ENCODE results near the gene TMEM82.
"Not testable (repeated sequence)": the region's sequence is repeated elsewhere in the genome, so short reads cannot be mapped to it uniquely, and the experiment has no call there.

Gene TMEM82

GRCh38 chr1:15742339-15742801, at the start of gene TMEM82:
Gene TMEM82 (plus strand): TSS chr1:15742499. CDS start chr1:15742560, 61 bp downstream.
- intact Hi-C loops (cut with DNase I), result no loop called here
- DNase-seq, result no peak

- DNase-seq, result no peak
- intact Hi-C loops (cut with DNase I), result no loop called here
Observed at GRCh38 chr1:15693371-15693770, 48.9 kb upstream of the TMEM82 start.

DNA sequence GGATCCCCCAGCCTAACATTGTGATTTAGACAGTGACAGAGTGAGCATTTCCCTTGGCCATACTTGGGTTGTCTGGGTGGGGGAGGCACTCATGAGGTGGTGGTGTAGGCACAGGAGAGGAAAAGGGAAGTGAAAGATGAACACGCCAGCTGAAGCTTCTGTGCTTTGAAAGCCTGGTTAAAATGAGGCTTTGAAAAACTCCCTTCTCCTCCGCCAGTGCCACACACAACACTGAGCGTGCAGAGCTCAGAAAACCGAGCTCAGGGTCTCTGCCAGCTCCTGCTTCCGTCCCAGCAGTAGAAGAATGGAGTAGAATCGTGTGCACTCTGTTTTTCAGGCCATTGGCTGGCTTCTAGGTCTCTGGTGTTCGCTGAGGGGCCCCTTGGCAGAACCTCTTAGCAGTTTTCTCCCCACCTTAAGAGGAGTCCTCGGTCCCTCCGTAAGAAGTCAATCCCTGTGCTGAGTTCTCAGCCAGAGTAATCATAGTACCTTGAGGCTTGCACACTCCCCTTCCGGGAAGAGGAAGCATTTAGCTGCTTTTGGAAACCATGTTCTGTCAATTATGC, 45.3 kb upstream of the TMEM82 start:
- intact Hi-C loops (cut with DNase I), result no loop called here
- DNase-seq, result peak in 35 of 42 donors; percentile 14 to 79 (median 47)

DNA sequence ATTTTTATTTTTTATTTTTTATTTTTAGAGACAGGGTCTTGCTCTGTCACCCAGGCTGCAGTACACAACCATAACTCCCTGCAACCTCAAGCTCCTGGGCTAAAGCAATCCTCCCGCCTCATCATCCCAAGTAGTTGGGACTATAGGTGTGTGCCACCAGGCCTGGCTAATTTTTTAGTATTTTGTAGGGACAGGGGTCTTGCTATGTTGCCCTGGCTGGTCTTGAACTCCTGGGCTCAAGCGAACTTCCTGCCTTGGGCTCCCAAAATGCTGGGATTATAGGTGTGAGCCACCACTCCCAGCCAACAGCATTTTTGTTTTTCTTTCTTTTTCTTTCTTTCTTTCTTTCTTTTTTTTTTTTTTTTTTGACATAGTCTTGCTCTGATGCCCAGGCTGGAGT, 44.1 kb upstream of the TMEM82 start:
- no peak for DNase-seq
- intact Hi-C loops (cut with DNase I), result no loop called here

DNA sequence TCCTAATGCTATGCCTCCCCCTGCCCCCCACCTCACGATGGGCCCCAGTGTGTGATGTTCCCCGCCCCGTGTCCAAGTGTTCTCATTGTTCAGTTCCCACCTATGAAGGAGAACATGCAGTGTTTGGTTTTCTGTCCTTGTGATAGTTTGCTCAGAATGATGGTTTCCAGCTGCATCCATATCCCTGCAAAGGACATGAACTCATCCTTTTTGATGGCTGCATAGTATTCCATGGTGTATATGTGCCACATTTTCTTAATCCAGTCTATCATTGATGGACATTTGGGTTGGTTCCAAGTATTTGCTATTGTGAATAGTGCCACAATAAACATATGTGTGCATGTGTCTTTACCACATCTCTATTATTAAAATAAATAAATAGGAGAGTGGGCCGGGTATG, 43.0 kb upstream of the TMEM82 start:
- intact Hi-C loops (cut with DNase I); DNase-seq: not testable (repeated sequence)

- intact Hi-C loops (cut with DNase I), result no loop called here
Observed at GRCh38 chr1:15700508-15700907, 41.8 kb upstream of the TMEM82 start.

DNA sequence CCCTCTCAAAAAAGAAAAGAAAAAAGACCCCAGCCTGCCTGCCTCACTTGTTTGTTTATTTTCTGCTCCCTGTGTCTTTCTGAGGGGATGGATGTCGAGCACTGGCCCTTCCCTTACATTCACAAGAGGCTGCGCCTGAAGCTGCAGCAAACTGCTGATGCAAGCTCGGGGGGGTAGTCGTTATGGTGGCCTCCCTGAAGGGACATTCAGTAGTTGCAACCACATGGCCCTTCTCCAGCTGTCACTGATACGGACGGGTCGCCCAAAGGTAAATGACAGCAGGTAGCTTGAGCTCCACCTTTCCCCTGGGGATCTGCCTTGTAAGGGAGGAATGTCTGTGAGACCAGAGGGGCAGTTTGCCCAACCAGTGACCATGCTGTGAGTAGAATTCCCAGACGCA, 40.5 kb upstream of the TMEM82 start:
- intact Hi-C loops (cut with DNase I), result no loop called here

More at GRCh38 chr1:15700508-15700907, 41.8 kb upstream of the TMEM82 start:
- no peak for DNase-seq

DNA sequence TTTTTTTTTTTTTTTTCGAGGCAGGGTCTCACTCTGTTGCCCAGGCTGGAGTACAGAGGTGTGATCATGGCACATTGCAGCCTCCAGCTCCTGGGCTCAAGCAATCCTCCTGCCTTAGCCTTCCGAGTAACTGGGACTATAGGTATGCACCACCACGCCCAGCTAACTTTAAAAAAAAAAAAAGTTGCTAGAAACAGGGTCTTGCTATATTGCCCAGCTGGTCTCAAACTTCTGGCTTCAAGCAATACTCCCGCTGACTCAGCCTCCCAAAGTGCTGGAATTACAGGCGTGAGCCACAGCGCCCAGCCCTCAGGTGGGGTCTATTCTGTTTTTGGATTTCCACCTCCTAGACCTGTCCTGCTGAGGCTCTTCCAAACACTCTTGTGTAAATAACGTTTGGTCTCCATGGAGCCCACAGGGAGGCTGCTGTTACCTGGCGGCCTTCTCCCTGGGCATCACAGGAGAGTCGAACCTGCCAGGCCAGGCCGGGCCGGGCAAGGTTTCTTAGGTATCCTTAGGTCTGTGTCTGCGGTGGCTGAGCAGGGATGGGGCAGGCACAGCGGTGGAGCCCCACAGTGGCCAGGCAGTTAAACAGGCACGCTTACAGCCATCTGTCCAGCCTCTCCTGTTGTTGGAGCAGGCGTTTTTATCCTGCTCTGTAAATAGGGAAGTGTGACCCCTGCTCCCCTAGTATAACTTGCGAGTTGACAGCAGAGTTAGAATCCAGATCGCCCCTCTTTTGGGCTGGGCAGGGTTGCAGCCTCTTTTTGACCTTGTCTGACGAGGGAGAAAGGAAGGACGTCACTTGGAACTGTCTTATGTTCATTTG, 39.4 kb upstream of the TMEM82 start:
- peak in 2 of 42 donors; percentile 44 to 59 for DNase-seq
- intact Hi-C loops (cut with DNase I), result no loop called here

More for the DNA sequence above, 40.5 kb upstream of the TMEM82 start:
- no peak for DNase-seq

- peak; percentile 56 to 95 (median 82) for DNase-seq
- intact Hi-C loops (cut with DNase I), result no loop called here
Observed at GRCh38 chr1:15703562-15703961, 38.7 kb upstream of the TMEM82 start.

GRCh38 chr1:15704526-15705183, 37.6 kb upstream of the TMEM82 start:
- no peak for DNase-seq
- intact Hi-C loops (cut with DNase I), result no loop called here

GRCh38 chr1:15705184-15705566, 37.1 kb upstream of the TMEM82 start:
- intact Hi-C loops (cut with DNase I), result no loop called here
- no peak for DNase-seq

DNA sequence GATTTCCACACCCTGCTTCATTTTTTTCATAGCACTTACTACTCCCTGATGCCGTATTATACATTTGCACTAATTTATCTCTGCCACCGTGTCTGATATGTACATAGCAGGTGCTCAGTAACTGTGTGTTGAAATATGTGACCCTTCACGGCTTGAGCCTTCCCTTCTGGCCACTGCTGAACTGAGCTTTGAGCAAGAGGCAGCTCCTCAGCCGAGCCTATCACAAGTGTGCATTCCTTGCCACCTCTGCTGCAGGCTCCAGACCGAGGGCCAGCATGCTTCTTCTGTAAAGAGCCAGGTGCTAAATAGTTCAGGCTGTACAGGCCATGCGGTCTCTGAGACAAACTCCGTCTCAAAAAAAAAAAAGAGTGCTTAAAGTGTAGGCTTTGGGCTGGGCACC, 35.5 kb upstream of the TMEM82 start:
- DNase-seq, result no peak
- intact Hi-C loops (cut with DNase I), result no loop called here

DNA sequence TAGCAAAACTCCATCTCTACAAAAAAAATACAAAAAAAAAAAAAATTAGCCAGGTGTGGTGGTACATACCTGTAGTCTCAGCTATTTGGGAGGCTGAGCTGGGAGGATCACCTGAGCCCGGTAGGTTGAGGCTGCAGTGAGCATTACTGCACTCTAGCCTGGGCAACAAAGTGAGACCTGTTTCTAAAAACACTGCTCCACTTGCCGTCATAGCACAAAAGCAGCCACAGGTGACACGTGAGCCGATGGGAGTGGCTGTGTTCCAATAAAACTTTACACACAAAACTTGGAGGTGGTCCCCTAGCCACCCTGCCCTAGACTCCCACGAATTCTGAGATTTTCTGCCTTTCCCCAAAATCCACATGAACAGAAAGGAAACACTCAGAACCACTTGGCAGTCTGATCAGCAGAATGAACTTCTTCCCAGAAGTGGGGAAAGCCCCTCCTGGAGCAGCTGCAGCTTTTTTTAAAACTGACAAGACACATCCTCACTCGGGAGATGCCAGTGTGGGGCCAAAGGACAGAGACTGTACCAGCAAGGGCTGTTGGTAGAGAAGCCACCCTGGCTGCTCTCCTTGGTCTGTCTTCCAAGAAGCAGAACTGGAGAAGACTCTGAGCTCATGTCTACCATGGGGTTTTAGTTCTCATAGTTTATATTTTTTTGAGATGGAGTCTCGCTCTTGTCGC, 34.9 kb upstream of the TMEM82 start:
- intact Hi-C loops (cut with DNase I), result no loop called here

GRCh38 chr1:15708486-15709137, 33.7 kb upstream of the TMEM82 start:
- intact Hi-C loops (cut with DNase I), result no loop called here
- no peak for DNase-seq

More for the DNA sequence above, 34.9 kb upstream of the TMEM82 start:
- DNase-seq, result peak in 1 of 42 donors; percentile 47

- intact Hi-C loops (cut with DNase I), result no loop called here
Observed at GRCh38 chr1:15709226-15709625, 33.1 kb upstream of the TMEM82 start.

DNA sequence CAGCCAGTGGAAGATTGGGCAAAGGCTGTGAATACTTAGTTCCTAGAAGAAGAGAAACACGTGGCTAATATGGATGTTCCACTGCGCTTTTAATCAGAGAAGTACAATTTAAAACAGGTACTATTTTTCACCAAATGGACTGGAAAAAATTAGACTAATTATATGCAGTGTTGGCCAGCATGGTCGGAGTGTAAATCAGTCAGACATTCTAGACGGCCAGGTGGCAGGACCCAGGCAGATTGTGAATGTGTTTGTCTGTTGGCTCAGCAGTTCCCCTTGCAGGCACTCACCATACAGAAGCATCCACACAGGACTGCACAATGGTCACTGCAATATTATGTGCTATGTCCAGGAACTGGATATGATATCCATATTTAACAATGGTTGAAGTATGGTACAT, 30.1 kb upstream of the TMEM82 start:
- intact Hi-C loops (cut with DNase I), result no loop called here
- DNase-seq, result no peak

More at GRCh38 chr1:15709226-15709625, 33.1 kb upstream of the TMEM82 start:
- no peak for DNase-seq

DNA sequence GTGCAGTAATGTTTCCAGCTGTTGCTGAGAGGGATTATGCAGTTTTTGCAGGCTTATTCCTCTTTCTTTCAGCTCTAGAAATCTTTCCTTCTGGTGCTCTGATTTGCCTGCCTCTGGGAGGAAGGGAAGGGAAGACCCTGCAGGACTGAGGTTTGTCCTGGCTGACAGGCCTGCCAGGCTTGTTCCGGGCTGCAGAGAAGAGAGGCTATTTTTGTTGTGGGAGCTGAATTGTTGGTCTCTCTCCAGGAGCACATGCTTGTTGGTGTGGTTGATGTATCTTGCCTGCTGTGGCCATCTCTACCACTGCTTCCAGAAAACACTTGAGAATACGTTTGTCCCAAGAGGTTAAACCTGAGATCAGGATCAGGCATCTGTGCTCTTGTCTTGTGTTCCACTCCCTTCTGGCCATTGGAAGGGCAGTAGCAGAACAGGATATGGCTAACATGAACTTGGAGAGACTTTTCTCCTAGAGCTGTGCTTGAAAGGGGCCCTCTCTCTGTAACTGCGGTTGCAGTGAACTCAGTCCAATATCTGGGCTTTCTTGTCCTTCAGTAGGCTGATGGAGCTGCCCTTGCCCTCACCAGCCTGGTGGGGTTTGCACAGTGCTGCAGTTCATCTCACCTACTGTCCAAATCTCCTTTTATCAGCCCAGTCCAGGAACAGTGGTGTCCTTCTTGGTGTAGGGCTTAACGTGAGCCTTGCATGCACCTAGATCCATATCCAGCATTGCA, 27.7 kb upstream of the TMEM82 start:
- intact Hi-C loops (cut with DNase I), result no loop called here
- peak in 34 of 42 donors; percentile 20 to 81 (median 56) for DNase-seq

DNA sequence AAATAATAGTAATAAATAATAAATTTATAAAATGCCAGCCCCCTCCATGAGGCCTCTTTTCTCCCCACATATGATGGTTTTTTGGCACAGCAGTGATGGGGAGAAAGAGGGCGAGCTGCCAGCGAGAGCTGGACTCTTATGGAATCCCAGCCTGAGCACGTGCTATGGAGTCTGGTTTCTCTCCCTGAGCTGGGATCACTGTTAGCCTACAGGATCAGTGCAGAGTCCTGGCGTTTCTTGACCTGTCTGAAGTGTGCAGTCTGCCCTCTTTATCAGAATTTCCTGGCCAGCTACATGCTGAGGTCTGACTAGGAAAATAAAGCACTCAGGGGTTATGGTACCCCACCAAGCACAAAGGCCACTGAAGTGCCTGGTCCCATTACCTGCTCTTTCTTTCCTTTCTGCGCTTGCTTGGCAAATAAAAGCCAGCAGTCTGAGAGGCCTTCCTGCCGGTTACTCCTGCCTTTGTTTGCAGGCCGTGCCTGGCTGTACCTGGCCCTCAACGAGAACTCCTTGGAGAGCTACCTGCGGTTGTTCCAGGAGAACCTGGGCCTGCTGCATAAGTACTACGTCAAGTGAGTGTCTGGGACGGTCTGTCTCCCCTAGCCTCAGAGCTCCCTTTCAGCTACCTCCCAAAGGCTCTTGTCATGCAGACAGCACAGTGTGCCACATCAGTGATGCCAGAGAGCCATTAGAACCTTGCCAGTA, 24.7 kb upstream of the TMEM82 start:
- no peak for DNase-seq
- intact Hi-C loops (cut with DNase I), result no loop called here
